ENCODE measurements around the gene ARHGAP4. TPM values are rescaled to one million over a fixed set of nuclear protein-coding genes. Genes with fewer than 3 reads are reported as not detected.

Gene ARHGAP4
- total RNA-seq, 1 donor from 2014 or later: 16.4 TPM

DNA sequence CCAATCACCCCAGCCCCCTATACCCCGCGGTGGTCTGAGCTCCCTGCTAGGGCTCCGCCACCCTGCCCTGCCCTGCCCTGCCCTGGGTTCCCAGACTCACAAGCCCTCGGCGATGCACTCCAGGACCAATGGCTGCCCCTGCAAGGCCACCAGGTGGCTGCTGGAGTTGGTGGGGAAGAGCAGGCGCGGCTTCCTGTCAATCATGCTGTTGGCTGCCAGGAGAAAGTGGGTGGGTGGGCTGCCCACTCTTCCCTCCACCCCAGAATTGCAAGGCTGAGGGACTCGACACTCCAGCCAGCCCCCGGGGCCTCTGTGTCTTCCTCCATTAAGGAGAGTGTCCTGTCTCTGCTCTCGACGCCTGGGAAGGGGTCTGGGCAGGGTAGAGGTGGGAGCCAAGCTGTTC is 55.8 kb downstream of the ARHGAP4 start:
- TF ChIP-seq CTCF (IDR thresholded peaks at IDR 0.05; ENCODE audit: unreplicated experiment): no peak
- no peak overlapping the region for H3K27ac Mint-ChIP-seq
- H3K36me3 Mint-ChIP-seq (ENCODE audit: insufficient read depth): no peaks in the 10 kb centered on the region
- H3K4me3 Mint-ChIP-seq (ENCODE audit: low read depth): no peak overlapping the region
- peaks cover 10% of the 10 kb centered on the region for H3K27me3 Mint-ChIP-seq
- no peak for DNase-seq (ENCODE audit: low spot score, unreplicated experiment)
- peaks cover 6% of the 10 kb centered on the region for H3K9me3 Mint-ChIP-seq (ENCODE audit: low read depth)
- no peaks in the 10 kb centered on the region for H3K4me1 Mint-ChIP-seq (ENCODE audit: low read depth)

DNA sequence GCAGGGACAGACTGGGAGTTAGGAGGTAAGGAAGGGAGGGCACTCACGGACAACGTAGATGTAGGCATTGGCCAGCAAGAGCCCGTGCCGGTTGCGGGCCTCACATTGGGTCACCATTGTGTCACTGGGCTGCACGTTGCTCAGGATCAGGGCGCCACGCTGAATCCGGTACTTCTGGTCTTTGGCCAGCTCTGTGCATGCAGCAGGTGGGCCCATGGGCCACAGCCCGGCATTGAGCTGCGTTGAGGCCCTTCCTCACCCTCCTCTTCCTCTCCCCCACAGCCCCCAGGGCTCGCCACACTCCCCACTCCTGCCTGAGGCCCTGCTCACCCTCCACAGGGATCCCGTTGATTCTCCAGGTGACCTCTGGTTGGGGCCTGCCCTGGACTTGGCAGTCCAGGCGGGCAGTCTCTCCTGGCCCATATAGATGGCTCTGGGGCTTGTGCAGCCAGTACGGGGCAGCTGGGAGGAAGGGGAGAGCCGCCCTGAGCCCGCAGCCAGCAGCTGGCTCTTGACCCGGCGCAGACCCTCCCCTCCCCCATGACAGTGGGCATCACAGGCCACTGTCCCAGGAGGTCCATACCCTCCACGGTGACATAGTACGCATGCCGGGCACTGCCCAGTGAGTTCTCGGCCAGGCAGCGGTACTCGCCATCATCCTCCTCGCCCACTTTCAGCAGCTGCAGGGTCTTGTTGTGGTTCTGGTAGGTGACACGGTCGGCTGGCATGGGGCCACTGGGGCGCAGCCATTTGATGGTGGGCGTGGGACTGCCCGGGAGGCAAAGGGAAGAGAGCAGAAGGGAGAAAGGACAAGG is 56.4 kb downstream of the ARHGAP4 start:
- Mint-ChIP-seq H3K27me3 (peaks cover 8% of the 10 kb centered on the region), H3K36me3 (ENCODE audit: insufficient read depth) (no peaks in the 10 kb centered on the region), H3K4me1 (ENCODE audit: low read depth) (no peaks in the 10 kb centered on the region), H3K4me3 (ENCODE audit: low read depth) (no peak overlapping the region), H3K27ac (no peak overlapping the region), H3K9me3 (ENCODE audit: low read depth) (peaks cover 2% of the 10 kb centered on the region)
- no peak for TF ChIP-seq CTCF (IDR thresholded peaks at IDR 0.05; ENCODE audit: unreplicated experiment)
- no peak for DNase-seq (ENCODE audit: low spot score, unreplicated experiment)

DNA sequence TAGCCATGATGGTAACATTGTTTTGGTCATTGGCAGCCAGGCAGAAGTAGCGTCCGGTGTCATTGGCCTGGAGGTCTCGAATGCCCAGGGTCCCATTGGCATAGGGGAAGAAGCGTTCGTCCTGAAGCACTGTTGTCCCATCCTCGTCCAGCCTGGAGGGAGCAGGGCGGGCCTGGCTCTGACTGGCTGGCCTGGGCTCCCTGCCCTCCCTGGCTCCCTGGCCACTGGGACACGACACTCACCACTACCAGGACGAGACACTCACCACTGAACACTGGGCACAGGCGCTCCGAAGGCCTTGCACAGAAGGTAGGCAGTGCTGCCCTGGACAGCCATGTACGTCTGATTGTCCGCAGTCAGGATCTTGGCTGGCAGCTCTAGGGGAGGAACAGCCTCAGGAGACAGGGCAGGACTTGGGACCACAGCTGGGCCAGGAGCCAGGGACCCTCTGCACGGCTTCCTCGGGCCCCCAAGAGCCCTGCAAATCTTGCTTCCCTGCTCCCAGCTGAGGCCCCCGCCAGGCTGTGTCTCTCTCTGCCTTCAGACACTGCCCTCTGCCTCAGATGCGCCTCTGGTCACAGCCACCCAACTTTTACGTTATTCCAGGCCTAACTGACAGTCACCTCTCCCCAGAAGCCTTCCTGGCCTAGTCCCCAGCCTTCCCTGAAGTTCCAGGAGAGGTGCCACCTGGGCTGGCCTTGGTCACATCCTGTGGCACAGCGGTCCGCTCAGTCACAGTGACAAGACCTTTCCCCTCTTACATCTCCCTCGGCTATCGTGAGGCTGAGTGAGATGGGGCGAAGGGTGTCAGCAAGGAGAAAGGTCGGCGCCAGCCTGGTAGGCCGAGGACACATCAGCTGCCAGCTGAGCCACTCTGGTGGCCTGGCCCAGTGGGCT is 57.2 kb downstream of the ARHGAP4 start:
- H3K27ac Mint-ChIP-seq: no peak overlapping the region
- no peaks in the 10 kb centered on the region for H3K4me1 Mint-ChIP-seq (ENCODE audit: low read depth)
- DNase-seq (ENCODE audit: low spot score, unreplicated experiment): no peak
- no peak for TF ChIP-seq CTCF (IDR thresholded peaks at IDR 0.05; ENCODE audit: unreplicated experiment)
- H3K4me3 Mint-ChIP-seq (ENCODE audit: low read depth): no peak overlapping the region
- H3K9me3 Mint-ChIP-seq (ENCODE audit: low read depth): no peaks in the 10 kb centered on the region
- peaks cover 6% of the 10 kb centered on the region for H3K27me3 Mint-ChIP-seq
- H3K36me3 Mint-ChIP-seq (ENCODE audit: insufficient read depth): no peaks in the 10 kb centered on the region

DNA sequence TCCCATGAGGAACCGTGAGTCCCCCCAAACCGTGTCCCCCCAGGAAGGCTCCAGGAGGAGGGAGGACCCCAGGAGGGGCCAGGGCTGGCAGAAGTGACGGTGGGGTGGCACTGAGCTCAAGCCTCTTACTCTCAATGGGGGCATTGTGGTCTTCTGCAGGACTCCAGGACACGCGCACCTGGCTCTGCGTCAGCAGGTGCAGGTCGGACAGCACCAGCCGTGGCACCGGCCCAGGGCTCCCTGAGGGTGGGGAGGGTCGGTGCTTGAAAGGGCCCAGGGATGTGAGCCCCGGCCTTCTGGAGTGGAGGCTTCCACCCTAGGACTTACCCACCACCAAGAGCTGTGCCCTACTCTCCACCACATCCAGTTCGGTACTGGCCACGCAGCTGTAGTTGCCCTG is 58.4 kb downstream of the ARHGAP4 start:
- DNase-seq (ENCODE audit: low spot score, unreplicated experiment): no peak
- Mint-ChIP-seq H3K27ac (no peak overlapping the region), H3K4me3 (ENCODE audit: low read depth) (no peak overlapping the region), H3K36me3 (ENCODE audit: insufficient read depth) (no peaks in the 10 kb centered on the region), H3K9me3 (ENCODE audit: low read depth) (no peaks in the 10 kb centered on the region), H3K27me3 (peaks cover 4% of the 10 kb centered on the region), H3K4me1 (ENCODE audit: low read depth) (no peaks in the 10 kb centered on the region)
- no peak for TF ChIP-seq CTCF (IDR thresholded peaks at IDR 0.05; ENCODE audit: unreplicated experiment)

- H3K27ac Mint-ChIP-seq: no peak overlapping the region
- H3K27me3 Mint-ChIP-seq: no peaks in the 10 kb centered on the region
- TF ChIP-seq CTCF (IDR thresholded peaks at IDR 0.05; ENCODE audit: unreplicated experiment): no peak
- H3K4me3 Mint-ChIP-seq (ENCODE audit: low read depth): no peak overlapping the region
- no peaks in the 10 kb centered on the region for H3K9me3 Mint-ChIP-seq (ENCODE audit: low read depth)
- no peak for DNase-seq (ENCODE audit: low spot score, unreplicated experiment)
- H3K4me1 Mint-ChIP-seq (ENCODE audit: low read depth): no peaks in the 10 kb centered on the region
- no peaks in the 10 kb centered on the region for H3K36me3 Mint-ChIP-seq (ENCODE audit: insufficient read depth)
Observed at GRCh38 chrX:153867139-153867538, 58.9 kb downstream of the ARHGAP4 start.

Measured in progenitor cell of endocrine pancreas (in vitro differentiated cells).